ENCODE data around the gene AFAP1.

AFAP1 gene

DNA sequence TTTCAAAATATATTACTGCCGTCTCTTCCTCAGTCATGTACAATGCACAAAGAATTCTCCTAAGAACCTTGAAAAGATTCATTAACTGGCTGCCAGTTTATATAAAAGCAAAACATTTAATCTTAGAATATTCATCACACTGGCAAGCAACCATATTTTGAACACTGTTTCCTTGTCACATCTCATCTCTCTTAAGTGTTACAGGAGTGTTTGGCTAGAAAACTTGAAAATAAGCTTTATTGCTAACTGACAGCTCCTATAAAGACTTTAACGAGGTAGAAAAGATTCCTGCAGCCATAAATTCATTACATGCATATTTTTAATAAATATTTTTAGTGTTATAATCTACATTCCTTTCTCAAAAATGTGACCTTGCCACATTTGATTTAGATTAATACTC is 149.6 kb downstream of the AFAP1 start:
- no peak overlapping the region for H3K4me3 ChIP-seq (ENCODE audit: low read length in 2 of 2)
- no peak overlapping the region for H3K9ac ChIP-seq (ENCODE audit: low read length in 2 of 2)
- peaks cover 18 to 24% of the 10 kb centered on the region in 2 donors for H3K36me3 ChIP-seq (ENCODE audit: control insufficient read depth in 2 of 2, insufficient read depth in 2 of 2, low read length in 2 of 2)
- no peaks in the 10 kb centered on the region for H3K27me3 ChIP-seq (ENCODE audit: control insufficient read depth in 1 of 2, insufficient read depth in 2 of 2, low read length in 2 of 2)
- peaks cover 2% of the 10 kb centered on the region for H3K4me1 ChIP-seq (ENCODE audit: control insufficient read depth, insufficient read depth, low read length)
- H3K27ac ChIP-seq (ENCODE audit: low read length) = no peak overlapping the region
- no peaks in the 10 kb centered on the region for H3K9me3 ChIP-seq (ENCODE audit: control insufficient read depth in 2 of 2, low read length in 2 of 2)

GRCh38 chr4:7788694-7789425 is 150.8 kb downstream of the AFAP1 start:
- Histone ChIP-seq H3K27ac (ENCODE audit: low read length) (no peak overlapping the region), H3K4me3 (ENCODE audit: low read length in 2 of 2) (no peak overlapping the region), H3K27me3 (ENCODE audit: control insufficient read depth in 1 of 2, insufficient read depth in 2 of 2, low read length in 2 of 2) (no peaks in the 10 kb centered on the region), H3K9me3 (ENCODE audit: control insufficient read depth in 2 of 2, low read length in 2 of 2) (no peaks in the 10 kb centered on the region), H3K36me3 (ENCODE audit: control insufficient read depth in 2 of 2, insufficient read depth in 2 of 2, low read length in 2 of 2) (peaks cover 24 to 31% of the 10 kb centered on the region in 2 donors), H3K9ac (ENCODE audit: low read length in 2 of 2) (no peak overlapping the region), H3K4me1 (ENCODE audit: control insufficient read depth, insufficient read depth, low read length) (peaks cover 4% of the 10 kb centered on the region)

- Histone ChIP-seq H3K9me3 (ENCODE audit: control insufficient read depth in 2 of 2, low read length in 2 of 2) (no peaks in the 10 kb centered on the region), H3K9ac (ENCODE audit: low read length in 2 of 2) (no peak overlapping the region), H3K36me3 (ENCODE audit: control insufficient read depth in 2 of 2, insufficient read depth in 2 of 2, low read length in 2 of 2) (peaks cover 17 to 28% of the 10 kb centered on the region in 2 donors), H3K4me1 (ENCODE audit: control insufficient read depth, insufficient read depth, low read length) (peaks cover 6% of the 10 kb centered on the region), H3K27ac (ENCODE audit: low read length) (no peak overlapping the region), H3K27me3 (ENCODE audit: control insufficient read depth in 1 of 2, insufficient read depth in 2 of 2, low read length in 2 of 2) (no peaks in the 10 kb centered on the region), H3K4me3 (ENCODE audit: low read length in 2 of 2) (no peak overlapping the region)
These were observed 151.5 kb downstream of the AFAP1 start for GRCh38 chr4:7788193-7788592.

- Histone ChIP-seq H3K36me3 (ENCODE audit: control insufficient read depth in 2 of 2, insufficient read depth in 2 of 2, low read length in 2 of 2) (peaks cover 15 to 28% of the 10 kb centered on the region in 2 donors), H3K9ac (ENCODE audit: low read length in 2 of 2) (no peak overlapping the region), H3K4me3 (ENCODE audit: low read length in 2 of 2) (no peak overlapping the region), H3K4me1 (ENCODE audit: control insufficient read depth, insufficient read depth, low read length) (peaks cover 6% of the 10 kb centered on the region), H3K27ac (ENCODE audit: low read length) (no peak overlapping the region), H3K27me3 (ENCODE audit: control insufficient read depth in 1 of 2, insufficient read depth in 2 of 2, low read length in 2 of 2) (no peaks in the 10 kb centered on the region), H3K9me3 (ENCODE audit: control insufficient read depth in 2 of 2, low read length in 2 of 2) (no peaks in the 10 kb centered on the region)
These were observed 151.9 kb downstream of the AFAP1 start for GRCh38 chr4:7787681-7788141.

DNA sequence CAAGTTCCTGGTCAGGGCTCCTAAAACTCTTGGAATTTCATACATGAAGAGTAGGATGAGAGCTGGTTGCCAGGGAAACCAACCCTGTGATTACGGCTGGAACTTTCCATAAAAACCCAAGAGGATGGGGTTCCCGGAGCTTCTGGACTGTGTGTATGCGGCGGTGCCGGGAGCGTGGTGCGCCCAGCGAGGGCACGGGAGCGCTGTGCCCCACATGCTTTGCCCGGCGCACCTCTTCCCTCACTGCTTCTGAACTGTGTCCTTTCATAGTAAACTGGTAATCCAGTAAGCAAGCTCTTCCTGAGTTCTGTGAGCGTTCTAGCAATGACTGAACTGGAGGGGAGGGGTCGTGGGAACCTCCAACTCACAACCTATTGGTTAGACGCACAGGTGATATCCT is 152.6 kb downstream of the AFAP1 start:
- Histone ChIP-seq H3K9me3 (ENCODE audit: control insufficient read depth in 2 of 2, low read length in 2 of 2) (no peaks in the 10 kb centered on the region), H3K27me3 (ENCODE audit: control insufficient read depth in 1 of 2, insufficient read depth in 2 of 2, low read length in 2 of 2) (no peaks in the 10 kb centered on the region), H3K9ac (ENCODE audit: low read length in 2 of 2) (no peak overlapping the region), H3K4me3 (ENCODE audit: low read length in 2 of 2) (no peak overlapping the region), H3K27ac (ENCODE audit: low read length) (no peak overlapping the region), H3K4me1 (ENCODE audit: control insufficient read depth, insufficient read depth, low read length) (peaks cover 6% of the 10 kb centered on the region), H3K36me3 (ENCODE audit: control insufficient read depth in 2 of 2, insufficient read depth in 2 of 2, low read length in 2 of 2) (peaks cover 13 to 24% of the 10 kb centered on the region in 2 donors)

- no peak overlapping the region for H3K9ac ChIP-seq (ENCODE audit: low read length in 2 of 2)
- H3K9me3 ChIP-seq (ENCODE audit: control insufficient read depth in 2 of 2, low read length in 2 of 2) = no peaks in the 10 kb centered on the region
- H3K36me3 ChIP-seq (ENCODE audit: control insufficient read depth in 2 of 2, insufficient read depth in 2 of 2, low read length in 2 of 2) = peaks cover 13 to 22% of the 10 kb centered on the region in 2 donors
- H3K4me1 ChIP-seq (ENCODE audit: control insufficient read depth, insufficient read depth, low read length) = peaks cover 8% of the 10 kb centered on the region
- H3K27ac ChIP-seq (ENCODE audit: low read length) = no peak overlapping the region
- H3K4me3 ChIP-seq (ENCODE audit: low read length in 2 of 2) = no peak overlapping the region
- no peaks in the 10 kb centered on the region for H3K27me3 ChIP-seq (ENCODE audit: control insufficient read depth in 1 of 2, insufficient read depth in 2 of 2, low read length in 2 of 2)
These were observed 153.1 kb downstream of the AFAP1 start for GRCh38 chr4:7786517-7786916.

DNA sequence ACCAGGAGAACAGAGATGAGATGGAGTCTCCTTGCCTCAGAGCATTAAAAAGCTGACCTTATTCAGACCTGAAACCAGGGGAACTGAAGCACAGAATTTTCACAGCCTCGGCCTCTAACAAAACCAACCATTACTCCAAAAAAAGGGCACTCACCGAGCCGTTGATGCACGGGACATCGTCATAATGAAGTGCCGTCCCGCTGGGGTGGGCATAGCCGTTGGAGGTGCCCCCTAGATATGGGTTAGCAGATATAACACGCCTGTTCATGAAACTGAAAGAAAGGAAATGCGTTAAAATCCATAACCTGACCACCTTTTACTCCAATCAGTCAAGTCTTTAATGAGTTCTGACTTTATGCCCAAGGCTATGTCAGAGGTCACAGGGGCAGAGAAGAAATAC is 153.6 kb downstream of the AFAP1 start:
- H3K27me3 ChIP-seq (ENCODE audit: control insufficient read depth in 1 of 2, insufficient read depth in 2 of 2, low read length in 2 of 2) = no peaks in the 10 kb centered on the region
- no peak overlapping the region for H3K4me3 ChIP-seq (ENCODE audit: low read length in 2 of 2)
- H3K9ac ChIP-seq (ENCODE audit: low read length in 2 of 2) = no peak overlapping the region
- peaks cover 11% of the 10 kb centered on the region for H3K4me1 ChIP-seq (ENCODE audit: control insufficient read depth, insufficient read depth, low read length)
- no peaks in the 10 kb centered on the region for H3K9me3 ChIP-seq (ENCODE audit: control insufficient read depth in 2 of 2, low read length in 2 of 2)
- H3K27ac ChIP-seq (ENCODE audit: low read length) = no peak overlapping the region
- H3K36me3 ChIP-seq (ENCODE audit: control insufficient read depth in 2 of 2, insufficient read depth in 2 of 2, low read length in 2 of 2) = peaks cover 13 to 24% of the 10 kb centered on the region in 2 donors

DNA sequence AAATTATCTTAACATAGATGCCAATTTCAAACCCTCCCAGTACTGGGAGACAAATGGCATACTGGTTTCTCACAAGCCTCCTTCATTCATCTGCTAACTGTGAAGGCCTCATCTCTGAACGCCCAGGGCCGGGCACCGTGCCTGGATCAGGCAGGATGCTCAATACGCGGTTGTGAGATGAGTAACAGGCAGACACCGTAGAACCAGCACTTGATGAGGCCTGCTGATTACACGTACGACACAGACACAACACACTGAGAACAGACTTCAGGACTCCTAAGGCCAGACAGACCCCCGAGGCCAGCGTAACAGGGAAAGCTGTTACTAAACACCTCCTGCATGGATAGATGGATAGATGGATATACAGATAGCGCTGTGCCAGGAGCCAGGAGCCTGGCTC is 154.6 kb downstream of the AFAP1 start:
- no peak overlapping the region for H3K4me3 ChIP-seq (ENCODE audit: low read length in 2 of 2)
- H3K27ac ChIP-seq (ENCODE audit: low read length) = no peak overlapping the region
- no peaks in the 10 kb centered on the region for H3K27me3 ChIP-seq (ENCODE audit: control insufficient read depth in 1 of 2, insufficient read depth in 2 of 2, low read length in 2 of 2)
- H3K36me3 ChIP-seq (ENCODE audit: control insufficient read depth in 2 of 2, insufficient read depth in 2 of 2, low read length in 2 of 2) = peaks cover 13 to 25% of the 10 kb centered on the region in 2 donors
- no peaks in the 10 kb centered on the region for H3K9me3 ChIP-seq (ENCODE audit: control insufficient read depth in 2 of 2, low read length in 2 of 2)
- H3K4me1 ChIP-seq (ENCODE audit: control insufficient read depth, insufficient read depth, low read length) = peaks cover 12% of the 10 kb centered on the region
- H3K9ac ChIP-seq (ENCODE audit: low read length in 2 of 2) = no peak overlapping the region

DNA sequence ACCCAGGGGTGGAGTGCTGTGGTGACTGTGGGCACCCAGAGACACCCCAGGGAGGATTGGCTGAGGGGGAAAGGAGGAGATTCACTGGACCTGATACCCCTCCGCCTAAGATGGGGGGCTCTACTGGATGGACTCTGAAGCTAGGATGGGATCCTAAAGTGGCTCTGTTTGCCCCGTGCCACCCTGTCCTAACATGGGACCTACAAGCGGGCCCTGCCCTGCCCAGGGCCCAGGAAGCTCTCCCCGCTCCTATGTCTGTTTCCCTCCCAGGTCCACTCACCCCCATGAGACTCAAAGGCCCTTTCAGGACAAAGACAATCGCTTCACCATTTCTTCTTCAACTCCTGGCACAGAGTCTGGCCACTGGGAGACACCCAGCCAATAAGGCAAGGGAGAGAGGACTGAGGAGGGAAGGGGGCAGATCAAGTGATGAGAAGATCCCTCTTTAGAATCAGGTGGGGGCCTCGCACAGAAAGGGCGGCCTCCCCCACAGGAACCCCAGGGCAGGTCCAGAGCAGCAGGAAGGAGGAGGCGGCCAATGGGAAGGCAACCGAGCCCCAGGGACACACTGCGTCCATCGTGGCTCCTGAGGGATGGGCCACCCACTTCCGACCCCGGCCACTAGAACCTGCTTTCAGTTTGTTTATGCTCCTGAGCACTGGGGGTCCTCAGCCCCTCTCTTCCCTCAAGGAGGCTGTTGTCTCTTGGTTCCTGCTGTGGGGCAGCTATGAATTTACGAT is 155.4 kb downstream of the AFAP1 start:
- peaks cover 19% of the 10 kb centered on the region for H3K4me1 ChIP-seq (ENCODE audit: control insufficient read depth, insufficient read depth, low read length)
- H3K36me3 ChIP-seq (ENCODE audit: control insufficient read depth in 2 of 2, insufficient read depth in 2 of 2, low read length in 2 of 2) = peaks cover 13 to 25% of the 10 kb centered on the region in 2 donors
- H3K4me3 ChIP-seq (ENCODE audit: low read length in 2 of 2) = no peak overlapping the region
- no peaks in the 10 kb centered on the region for H3K27me3 ChIP-seq (ENCODE audit: control insufficient read depth in 1 of 2, insufficient read depth in 2 of 2, low read length in 2 of 2)
- H3K9me3 ChIP-seq (ENCODE audit: control insufficient read depth in 2 of 2, low read length in 2 of 2) = no peaks in the 10 kb centered on the region
- H3K27ac ChIP-seq (ENCODE audit: low read length) = no peak overlapping the region
- H3K9ac ChIP-seq (ENCODE audit: low read length in 2 of 2) = no peak overlapping the region

DNA sequence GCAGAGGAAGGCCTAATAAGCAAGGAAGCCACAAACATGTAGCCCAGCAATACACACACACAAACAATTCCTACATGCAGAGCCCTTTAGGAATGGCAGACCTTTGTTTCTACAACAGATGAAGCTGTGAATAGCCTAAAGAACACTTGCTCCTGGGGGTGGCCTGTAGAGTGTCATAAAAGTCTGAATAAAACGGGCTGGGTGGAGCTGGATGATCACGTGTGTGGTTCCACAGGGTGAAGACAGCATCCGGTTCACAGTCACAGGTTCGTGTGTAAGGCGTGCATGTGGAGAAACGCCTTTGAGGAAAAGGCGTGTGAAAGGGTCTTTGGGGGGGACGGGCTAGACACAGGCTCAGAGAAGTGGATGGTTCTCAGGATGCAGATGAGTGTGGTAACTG is 156.1 kb downstream of the AFAP1 start:
- H3K27ac ChIP-seq (ENCODE audit: low read length) = no peak overlapping the region
- no peak overlapping the region for H3K4me3 ChIP-seq (ENCODE audit: low read length in 2 of 2)
- no peaks in the 10 kb centered on the region for H3K27me3 ChIP-seq (ENCODE audit: control insufficient read depth in 1 of 2, insufficient read depth in 2 of 2, low read length in 2 of 2)
- H3K9ac ChIP-seq (ENCODE audit: low read length in 2 of 2) = no peak overlapping the region
- peaks cover 23% of the 10 kb centered on the region for H3K4me1 ChIP-seq (ENCODE audit: control insufficient read depth, insufficient read depth, low read length)
- peaks cover 13 to 26% of the 10 kb centered on the region in 2 donors for H3K36me3 ChIP-seq (ENCODE audit: control insufficient read depth in 2 of 2, insufficient read depth in 2 of 2, low read length in 2 of 2)
- H3K9me3 ChIP-seq (ENCODE audit: control insufficient read depth in 2 of 2, low read length in 2 of 2) = no peaks in the 10 kb centered on the region

GRCh38 chr4:7782783-7783182 is 156.9 kb downstream of the AFAP1 start:
- H3K4me3 ChIP-seq (ENCODE audit: low read length in 2 of 2) = no peak overlapping the region
- peaks cover 28% of the 10 kb centered on the region for H3K4me1 ChIP-seq (ENCODE audit: control insufficient read depth, insufficient read depth, low read length)
- H3K36me3 ChIP-seq (ENCODE audit: control insufficient read depth in 2 of 2, insufficient read depth in 2 of 2, low read length in 2 of 2) = peaks cover 21 to 30% of the 10 kb centered on the region in 2 donors
- no peak overlapping the region for H3K9ac ChIP-seq (ENCODE audit: low read length in 2 of 2)
- H3K9me3 ChIP-seq (ENCODE audit: control insufficient read depth in 2 of 2, low read length in 2 of 2) = no peaks in the 10 kb centered on the region
- H3K27me3 ChIP-seq (ENCODE audit: control insufficient read depth in 1 of 2, insufficient read depth in 2 of 2, low read length in 2 of 2) = no peaks in the 10 kb centered on the region
- no peak overlapping the region for H3K27ac ChIP-seq (ENCODE audit: low read length)
